PC-3 (cell line): Measurements from ENCODE around the gene RAC3. TPM values are rescaled to one million over a fixed set of nuclear protein-coding genes. Genes with fewer than 3 reads are reported as not detected.
A peak's percentile ranks its signal among the peaks of the same experiment; 100 is the strongest.

Experiments used
- ATAC-seq: fragments of 200-7000 bp; cut with Tn5 transposase; 2 replicates; pipeline ENCODE4 v1.9.1; 2020; ENCODE audit warnings: mild to moderate bottlenecking, moderate library complexity
- BruUV-seq: library from RNA; stranded (reverse); fragments of 400-500 nt; replicated peaks from 2 replicates; lab custom pipeline; 2021; lab: Mats Ljungman, UMichigan
- CTCF ChIA-PET: fragments of 300-600 bp; sonication (Branson Sonifier 250); formaldehyde crosslinking; loops from one replicate; lab custom pipeline; 2022; ENCODE audit warnings: antibody characterized with exemption; lab: Charles Lee
- POLR2A ChIA-PET: fragments of 300-600 bp; sonication (Branson Sonifier 250); formaldehyde crosslinking; loops from one replicate; lab custom pipeline; 2022; ENCODE audit warnings: antibody characterized with exemption; ENCODE audit not compliant: unreplicated experiment; lab: Charles Lee
- DNase-seq: peaks from one replicate; pipeline ENCODE4 v3.0.0-alpha.2; 2015
- H2AFZ ChIP-seq: fragments of 300-600 bp; sonication (generic); 2 replicates; pipeline ENCODE4 v1.6.0; 2016; ENCODE audit warnings: antibody characterized with exemption, low read length
- H3F3A ChIP-seq: fragments of 300-600 bp; sonication (generic); one replicate; pipeline ENCODE4 v1.6.0; 2017; ENCODE audit warnings: antibody characterized with exemption, low read length, control low read depth, mild to moderate bottlenecking; ENCODE audit not compliant: unreplicated experiment
- H3K27ac ChIP-seq: fragments of 300-600 bp; sonication (generic); 2 replicates; pipeline ENCODE4 v1.5.1; 2016; ENCODE audit warnings: mild to moderate bottlenecking, low read length
- H3K27me3 ChIP-seq: fragments of 300-600 bp; sonication (generic); 2 replicates; pipeline ENCODE4 v1.6.1; 2016; ENCODE audit warnings: low read length, mixed read lengths
- H3K36me3 ChIP-seq: fragments of 300-600 bp; sonication (generic); 2 replicates; pipeline ENCODE4 v1.6.1; 2016; ENCODE audit warnings: low read depth, mixed run types, low read length, mixed read lengths
- H3K4me1 ChIP-seq: fragments of 300-600 bp; sonication (generic); 2 replicates; pipeline ENCODE4 v1.5.1; 2016; ENCODE audit warnings: low read length; ENCODE audit not compliant: insufficient read depth
- H3K4me2 ChIP-seq: fragments of 300-600 bp; sonication (generic); 2 replicates; pipeline ENCODE4 v1.6.0; 2016; ENCODE audit warnings: low read length
- H3K4me3 ChIP-seq: fragments of 300-600 bp; sonication (generic); 2 replicates; pipeline ENCODE4 v1.5.1; 2016; ENCODE audit warnings: mild to moderate bottlenecking, low read length, mixed read lengths
- H3K79me2 ChIP-seq: fragments of 300-600 bp; sonication (generic); 2 replicates; pipeline ENCODE4 v1.6.1; 2017; ENCODE audit warnings: low read length, mixed read lengths
- H3K9ac ChIP-seq: fragments of 300-600 bp; sonication (generic); 2 replicates; pipeline ENCODE4 v1.6.0; 2016; ENCODE audit warnings: mild to moderate bottlenecking, low read length
- H3K9me2 ChIP-seq: fragments of 300-600 bp; sonication (generic); replicated peaks from 2 replicates; pipeline ENCODE4 v1.6.1; 2016; ENCODE audit warnings: mixed run types, low read length, mixed read lengths
- H3K9me3 ChIP-seq: fragments of 300-600 bp; sonication (generic); 2 replicates; pipeline ENCODE4 v1.6.1; 2016; ENCODE audit warnings: low read length, mixed read lengths
- H4K20me1 ChIP-seq: fragments of 300-600 bp; sonication (generic); 2 replicates; pipeline ENCODE4 v1.6.1; 2016; ENCODE audit warnings: low read length, mixed read lengths
- EZH2 ChIP-seq: fragments of 300-600 bp; sonication (generic); IDR thresholded peaks from one replicate; pipeline ENCODE4 v1.6.1; 2017; ENCODE audit warnings: antibody characterized with exemption, mild to moderate bottlenecking, low read length; ENCODE audit not compliant: unreplicated experiment
- EZH2phosphoT487 ChIP-seq: fragments of 300-600 bp; sonication (generic); IDR thresholded peaks from 2 replicates; pipeline ENCODE4 v1.6.1; 2018; ENCODE audit warnings: mild to moderate bottlenecking, antibody characterized with exemption, low read length, borderline replicate concordance
- intact Hi-C: fragments of 100-400 bp; cut with micrococcal nuclease; formaldehyde crosslinking; loops from 2 replicates; pipeline ENCODE4 v1.9.0; 2023
- total RNA-seq: library from RNA; depleted of rRNA; stranded (reverse); fragments of >200 nt; gene quantifications from 2 replicates; pipeline ENCODE4 v1.2.3, GENCODE V29; 2014
- TF ChIP-seq, protein P1 (sequence below): fragments of 300-600 bp; sonication (generic); conservative IDR thresholded peaks from 2 replicates; pipeline ENCODE4 v1.5.1; 2017; ENCODE audit warnings: antibody characterized with exemption, low read depth, mild to moderate bottlenecking, low read length

The RAC3 gene
- total RNA-seq, 1 experiment from 2014 or later: 52.2 TPM

DNA sequence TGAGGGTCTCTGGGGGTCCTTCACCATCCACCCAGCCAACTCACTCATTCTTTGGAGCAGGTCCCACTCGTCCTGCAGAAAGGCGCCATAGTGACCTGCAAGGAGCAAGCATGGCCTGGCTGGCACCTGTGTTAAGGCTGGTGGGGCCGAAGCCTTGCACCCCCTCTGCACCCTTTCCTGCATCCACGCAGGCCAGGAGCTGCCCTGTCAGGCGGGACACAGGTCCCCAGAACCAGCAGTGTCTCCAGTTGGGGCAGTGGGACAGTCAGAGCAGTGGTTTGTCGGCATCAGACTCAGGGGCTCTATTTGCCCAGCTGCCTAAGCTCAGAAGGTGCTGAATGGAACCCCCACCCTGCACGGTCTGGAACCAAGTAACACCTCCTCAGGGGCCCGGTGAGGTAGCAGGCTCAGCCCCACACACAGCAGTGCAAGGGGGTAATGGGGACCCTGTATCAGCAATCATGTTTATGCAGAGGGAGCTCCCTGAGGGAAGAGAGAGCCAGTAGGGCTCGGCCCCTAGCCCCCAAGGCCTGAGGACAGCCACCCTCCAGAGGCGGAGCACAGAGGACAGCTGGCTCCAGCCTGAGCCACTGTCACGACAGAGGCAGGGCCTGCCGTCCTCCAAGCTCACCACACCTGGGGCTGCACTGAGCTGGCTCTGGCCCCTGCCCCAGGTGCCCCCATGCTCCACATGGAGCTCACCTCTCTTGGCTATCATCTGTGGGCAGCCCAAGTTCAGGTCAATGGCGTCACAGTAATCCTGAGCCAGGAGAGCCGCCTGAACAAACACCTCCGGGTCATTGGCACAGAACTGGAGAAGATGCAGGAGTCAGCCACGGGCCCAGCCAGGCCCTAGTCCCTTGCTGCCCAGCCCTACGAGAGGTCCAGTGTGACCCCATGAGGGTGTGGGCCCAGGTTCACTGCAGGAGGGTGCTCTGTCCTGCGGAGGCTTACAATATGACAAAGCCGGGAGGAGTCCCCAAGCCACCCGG is 32.2 kb downstream of the RAC3 start:
- CTCF ChIA-PET: no interaction called here
- Histone ChIP-seq H3K27me3 (no peaks in the 10 kb centered on the region), H3K9me2 (no peaks in the 10 kb centered on the region), H3K4me2 (peak overlapping the region; percentile 99), H3F3A (no peaks in the 10 kb centered on the region), H3K4me3 (peak overlapping the region; percentile 94), H2AFZ (no peak overlapping the region), H3K9ac (peak overlapping the region; percentile 99; the same call in 1 of the 2 replicates), H3K27ac (no peak overlapping the region), H3K36me3 (peaks cover 32% of the 10 kb centered on the region), H4K20me1 (no peaks in the 10 kb centered on the region), H3K79me2 (peaks cover 29% of the 10 kb centered on the region), H3K9me3 (no peaks in the 10 kb centered on the region), H3K4me1 (peaks cover 17% of the 10 kb centered on the region)
- TF ChIP-seq EZH2 (no peak), EZH2phosphoT487 (no peak)
- TF ChIP-seq, protein P1, sequence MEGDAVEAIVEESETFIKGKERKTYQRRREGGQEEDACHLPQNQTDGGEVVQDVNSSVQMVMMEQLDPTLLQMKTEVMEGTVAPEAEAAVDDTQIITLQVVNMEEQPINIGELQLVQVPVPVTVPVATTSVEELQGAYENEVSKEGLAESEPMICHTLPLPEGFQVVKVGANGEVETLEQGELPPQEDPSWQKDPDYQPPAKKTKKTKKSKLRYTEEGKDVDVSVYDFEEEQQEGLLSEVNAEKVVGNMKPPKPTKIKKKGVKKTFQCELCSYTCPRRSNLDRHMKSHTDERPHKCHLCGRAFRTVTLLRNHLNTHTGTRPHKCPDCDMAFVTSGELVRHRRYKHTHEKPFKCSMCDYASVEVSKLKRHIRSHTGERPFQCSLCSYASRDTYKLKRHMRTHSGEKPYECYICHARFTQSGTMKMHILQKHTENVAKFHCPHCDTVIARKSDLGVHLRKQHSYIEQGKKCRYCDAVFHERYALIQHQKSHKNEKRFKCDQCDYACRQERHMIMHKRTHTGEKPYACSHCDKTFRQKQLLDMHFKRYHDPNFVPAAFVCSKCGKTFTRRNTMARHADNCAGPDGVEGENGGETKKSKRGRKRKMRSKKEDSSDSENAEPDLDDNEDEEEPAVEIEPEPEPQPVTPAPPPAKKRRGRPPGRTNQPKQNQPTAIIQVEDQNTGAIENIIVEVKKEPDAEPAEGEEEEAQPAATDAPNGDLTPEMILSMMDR: no peak
- POLR2A ChIA-PET: no interaction called here
- no peak for DNase-seq
- ATAC-seq: no peak
- intact Hi-C loops: no loop called here
- BruUV-seq: no TSS peak

DNA sequence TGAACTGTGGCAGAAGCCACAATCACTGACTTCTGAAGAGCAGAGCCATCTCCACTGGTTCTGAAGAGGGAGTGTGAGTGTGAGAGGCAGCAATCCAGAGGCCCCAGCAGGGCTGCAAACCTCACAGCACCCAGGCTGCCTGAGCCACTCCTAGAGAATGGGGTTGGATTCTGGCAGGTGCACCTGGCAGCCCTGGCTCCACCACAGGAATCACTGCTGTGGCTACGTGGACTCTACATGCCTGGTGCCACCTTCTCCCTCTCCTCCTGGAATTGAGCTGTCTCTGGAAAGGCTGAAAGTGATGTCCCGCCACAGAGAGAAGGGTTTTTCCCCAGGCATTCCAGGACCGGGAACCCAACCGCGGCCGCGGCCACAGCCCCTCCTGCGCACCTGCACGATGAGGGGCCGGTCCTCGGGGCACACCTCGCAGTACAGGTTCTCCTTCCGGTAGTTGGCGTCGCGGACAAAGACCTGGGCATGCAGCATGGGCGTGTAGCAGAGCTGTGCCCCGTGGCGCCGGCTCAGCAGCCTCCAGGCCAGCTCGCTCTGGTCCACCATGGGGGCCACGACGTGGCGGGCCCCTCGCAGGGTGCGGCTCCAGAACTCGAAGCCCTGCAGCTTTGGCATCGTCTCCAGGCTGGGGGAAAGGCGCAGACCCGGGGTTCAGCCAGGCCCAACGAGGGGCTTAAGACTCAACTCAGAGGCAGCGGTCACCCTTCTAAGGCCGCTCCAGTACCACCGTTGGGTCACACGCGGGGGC is 33.1 kb downstream of the RAC3 start:
- Histone ChIP-seq H3K4me1 (peaks cover 17% of the 10 kb centered on the region), H3K27me3 (no peaks in the 10 kb centered on the region), H4K20me1 (no peaks in the 10 kb centered on the region), H3K4me3 (peak overlapping the region; percentile 94), H3K9me3 (no peaks in the 10 kb centered on the region), H3K36me3 (peaks cover 26% of the 10 kb centered on the region), H3K79me2 (peaks cover 29% of the 10 kb centered on the region), H3F3A (no peaks in the 10 kb centered on the region), H2AFZ (no peak overlapping the region), H3K27ac (peak overlapping the region; percentile 20), H3K9ac (peak overlapping the region; percentile 99), H3K9me2 (no peaks in the 10 kb centered on the region), H3K4me2 (peak overlapping the region; percentile 99)
- CTCF ChIA-PET: interaction anchor here (1.1 kb wide), 1 partner anchor 27 kb away, joined by 3 read pairs; the partner anchor contains the start of gene DCXR
- peak; percentile 51 for ATAC-seq
- TF ChIP-seq EZH2phosphoT487: no peak
- TF ChIP-seq, protein P1: no peak
- no peak for TF ChIP-seq EZH2
- POLR2A ChIA-PET: interaction anchor here (0.5 to 0.7 kb wide), 3 partner anchors 13 to 138 kb away, joined by 3 to 5 read pairs (median 4); partner anchors contain the start of genes DCXR, GPS1 and RFNG
- intact Hi-C loops: no loop called here
- peak; percentile 48 for DNase-seq
- BruUV-seq: TSS peak; percentile 55
